Keratinocyte (primary cell): ENCODE data around the gene TRIP12.

Experiments
- CTCF ChIP-seq, 3 experiments: IDR thresholded peaks in 1 of 3; conservative IDR thresholded peaks in 1 of 3; optimal IDR thresholded peaks in 1 of 3; 2 replicates in 2 of 3; 3 replicates in 1 of 3; pipeline versions ENCODE3 to v1.5.1; 2011; ENCODE audit warnings: low read length in 3 of 3, mild to moderate bottlenecking in 3 of 3, moderate library complexity in 2 of 3, control low read depth in 1 of 3, inconsistent platforms in 1 of 3; ENCODE audit not compliant: insufficient read depth in 2 of 3; ENCODE audit errors: extremely low read depth in 1 of 3
- EZH2 ChIP-seq: IDR thresholded peaks from one replicate; pipeline ENCODE4 v1.6.1; 2012; ENCODE audit warnings: inconsistent platforms, mild to moderate bottlenecking, low read length, moderate library complexity

GRCh38 chr2:229971298-229971790 is 49.5 kb upstream of the TRIP12 start:
- TF ChIP-seq CTCF (optimal IDR thresholded peaks at IDR 0.05 in 1 of 3, IDR thresholded peaks at IDR 0.05 in 1 of 3, conservative IDR thresholded peaks at IDR 0.05 in 1 of 3; ENCODE audit: extremely low read depth in 1 of 3, insufficient read depth in 2 of 3, low read length in 3 of 3) (no peak), EZH2 (no peak)
